Peyer's patch (tissue), 4 donors: ENCODE measurements around the gene ALOX5.

ENCODE experiments used
- CTCF ChIP-seq, 6 experiments: fragments of 450-650 bp in 4 of 6; fragments of 200-600 bp in 2 of 6; sonication (generic) in 1 of 6; IDR thresholded peaks; one replicate each; pipeline ENCODE4 v1.5.1; 2017 to 2019; ENCODE audit warnings: antibody characterized with exemption in 6 of 6, mild to moderate bottlenecking in 3 of 6, moderate library complexity in 1 of 6
- POLR2A ChIP-seq, 2 donors: fragments of 450-650 bp; IDR thresholded peaks; one replicate each; pipeline ENCODE4 v1.5.1; 2017; ENCODE audit warnings: antibody characterized with exemption in 2 of 2, mild to moderate bottlenecking in 2 of 2, moderate library complexity in 2 of 2

DNA sequence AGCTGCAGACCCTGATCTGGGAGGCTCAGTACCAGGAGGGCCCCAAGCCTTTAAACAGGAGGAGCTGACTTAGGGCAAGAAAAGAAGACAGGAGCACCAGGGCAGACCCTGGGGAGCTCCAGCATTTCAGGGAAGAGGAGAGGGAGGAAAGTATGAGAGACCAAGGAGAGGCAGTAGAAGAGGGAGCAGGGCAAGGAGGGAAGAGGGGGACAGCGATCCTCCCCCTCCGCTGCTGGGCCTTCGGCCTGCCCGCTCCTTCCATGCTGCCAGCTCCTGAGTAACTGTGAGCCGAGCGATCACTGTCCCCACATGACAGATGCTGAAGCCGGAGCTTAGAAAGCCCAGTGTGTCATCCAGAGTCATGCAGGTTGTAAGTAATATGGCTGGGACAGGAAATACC is 65.9 kb downstream of the ALOX5 start:
- TF ChIP-seq CTCF (IDR thresholded peaks at IDR 0.05) (no peak), POLR2A (IDR thresholded peaks at IDR 0.05) (no peak)
